ENCODE data around the gene NSUN7. TPM values are rescaled to one million over a fixed set of nuclear protein-coding genes. Genes with fewer than 3 reads are reported as not detected.

The NSUN7 gene
- total RNA-seq, 1 experiment from 2014 or later = 1.1 TPM

DNA sequence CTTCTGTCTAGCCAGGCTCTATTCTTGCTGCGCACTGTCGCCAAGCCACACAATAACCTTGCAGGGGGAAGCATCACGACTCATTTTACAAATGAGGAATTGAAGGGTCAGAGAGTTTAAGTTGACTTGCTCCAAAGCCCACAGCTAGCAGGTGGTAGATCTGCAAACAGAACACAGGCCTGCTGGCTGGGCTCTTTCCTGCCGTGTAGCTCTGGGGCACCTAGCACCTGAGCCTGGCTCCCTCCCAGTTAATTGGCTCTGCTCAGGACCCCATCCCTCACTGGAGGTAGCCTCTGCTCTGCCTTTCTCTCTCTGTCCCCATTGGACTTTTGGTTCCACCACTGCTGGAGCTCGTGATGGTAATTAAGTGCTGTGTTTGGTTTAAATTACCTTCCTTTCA is 98.5 kb downstream of the NSUN7 start:
- BruUV-seq (replicated peaks) = TSS peak; percentile 47
- no peaks in the 10 kb centered on the region for H3K9me3 ChIP-seq (ENCODE audit: control insufficient read depth, insufficient read depth, low read depth, low read length)
- CTCF ChIA-PET = no interaction called here

DNA sequence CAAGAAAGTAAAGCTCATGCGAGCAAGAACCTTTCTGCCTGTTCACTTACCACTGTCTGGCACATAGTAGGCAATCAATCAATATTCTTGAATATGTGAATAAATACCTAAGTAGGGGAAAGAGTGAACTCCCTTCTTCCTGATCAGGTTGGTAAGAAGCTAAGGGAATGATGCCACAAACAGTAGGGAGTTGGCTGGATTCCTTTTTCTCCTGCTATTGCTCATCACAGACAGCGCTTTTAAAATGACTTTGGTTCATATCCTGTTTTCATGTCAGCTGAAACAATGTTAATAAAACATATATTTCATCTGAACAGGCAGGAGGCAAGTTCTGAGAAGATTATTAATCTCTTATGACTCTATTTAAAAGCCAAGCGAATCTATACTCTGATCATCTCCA is 99.2 kb downstream of the NSUN7 start:
- in situ Hi-C loops (cut with HindIII; ENCODE audit: low pct_unique_long_range_greater_than_20kb, low sequenced_read_pairs) (no loop called here), intact Hi-C loops (cut with micrococcal nuclease; ENCODE audit: unreplicated experiment) (no loop called here)
- no peaks in the 10 kb centered on the region for H3K36me3 ChIP-seq (ENCODE audit: control insufficient read depth, insufficient read depth, low read length)
- no TSS peak for BruUV-seq (replicated peaks)
- H3K27ac ChIP-seq (ENCODE audit: low read length) = no peak overlapping the region
- H3K27me3 ChIP-seq (ENCODE audit: control insufficient read depth, insufficient read depth, low read length) = no peaks in the 10 kb centered on the region
- TF ChIP-seq, protein P1, sequence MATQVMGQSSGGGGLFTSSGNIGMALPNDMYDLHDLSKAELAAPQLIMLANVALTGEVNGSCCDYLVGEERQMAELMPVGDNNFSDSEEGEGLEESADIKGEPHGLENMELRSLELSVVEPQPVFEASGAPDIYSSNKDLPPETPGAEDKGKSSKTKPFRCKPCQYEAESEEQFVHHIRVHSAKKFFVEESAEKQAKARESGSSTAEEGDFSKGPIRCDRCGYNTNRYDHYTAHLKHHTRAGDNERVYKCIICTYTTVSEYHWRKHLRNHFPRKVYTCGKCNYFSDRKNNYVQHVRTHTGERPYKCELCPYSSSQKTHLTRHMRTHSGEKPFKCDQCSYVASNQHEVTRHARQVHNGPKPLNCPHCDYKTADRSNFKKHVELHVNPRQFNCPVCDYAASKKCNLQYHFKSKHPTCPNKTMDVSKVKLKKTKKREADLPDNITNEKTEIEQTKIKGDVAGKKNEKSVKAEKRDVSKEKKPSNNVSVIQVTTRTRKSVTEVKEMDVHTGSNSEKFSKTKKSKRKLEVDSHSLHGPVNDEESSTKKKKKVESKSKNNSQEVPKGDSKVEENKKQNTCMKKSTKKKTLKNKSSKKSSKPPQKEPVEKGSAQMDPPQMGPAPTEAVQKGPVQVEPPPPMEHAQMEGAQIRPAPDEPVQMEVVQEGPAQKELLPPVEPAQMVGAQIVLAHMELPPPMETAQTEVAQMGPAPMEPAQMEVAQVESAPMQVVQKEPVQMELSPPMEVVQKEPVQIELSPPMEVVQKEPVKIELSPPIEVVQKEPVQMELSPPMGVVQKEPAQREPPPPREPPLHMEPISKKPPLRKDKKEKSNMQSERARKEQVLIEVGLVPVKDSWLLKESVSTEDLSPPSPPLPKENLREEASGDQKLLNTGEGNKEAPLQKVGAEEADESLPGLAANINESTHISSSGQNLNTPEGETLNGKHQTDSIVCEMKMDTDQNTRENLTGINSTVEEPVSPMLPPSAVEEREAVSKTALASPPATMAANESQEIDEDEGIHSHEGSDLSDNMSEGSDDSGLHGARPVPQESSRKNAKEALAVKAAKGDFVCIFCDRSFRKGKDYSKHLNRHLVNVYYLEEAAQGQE (IDR thresholded peaks at IDR 0.05; ENCODE audit: insufficient read depth in 1 of 2, low read depth in 2 of 2, low read length in 1 of 2) = no peak
- TF ChIP-seq SIN3A (IDR thresholded peaks at IDR 0.05; ENCODE audit: borderline replicate concordance, insufficient read depth, low read depth, low read length) (no peak), POLR2AphosphoS5 (IDR thresholded peaks at IDR 0.05; ENCODE audit: low read depth, low read length) (no peak), TCF7L2 (IDR thresholded peaks at IDR 0.05; ENCODE audit: low read depth, low read length) (no peak)
- TF ChIP-seq, protein P2, sequence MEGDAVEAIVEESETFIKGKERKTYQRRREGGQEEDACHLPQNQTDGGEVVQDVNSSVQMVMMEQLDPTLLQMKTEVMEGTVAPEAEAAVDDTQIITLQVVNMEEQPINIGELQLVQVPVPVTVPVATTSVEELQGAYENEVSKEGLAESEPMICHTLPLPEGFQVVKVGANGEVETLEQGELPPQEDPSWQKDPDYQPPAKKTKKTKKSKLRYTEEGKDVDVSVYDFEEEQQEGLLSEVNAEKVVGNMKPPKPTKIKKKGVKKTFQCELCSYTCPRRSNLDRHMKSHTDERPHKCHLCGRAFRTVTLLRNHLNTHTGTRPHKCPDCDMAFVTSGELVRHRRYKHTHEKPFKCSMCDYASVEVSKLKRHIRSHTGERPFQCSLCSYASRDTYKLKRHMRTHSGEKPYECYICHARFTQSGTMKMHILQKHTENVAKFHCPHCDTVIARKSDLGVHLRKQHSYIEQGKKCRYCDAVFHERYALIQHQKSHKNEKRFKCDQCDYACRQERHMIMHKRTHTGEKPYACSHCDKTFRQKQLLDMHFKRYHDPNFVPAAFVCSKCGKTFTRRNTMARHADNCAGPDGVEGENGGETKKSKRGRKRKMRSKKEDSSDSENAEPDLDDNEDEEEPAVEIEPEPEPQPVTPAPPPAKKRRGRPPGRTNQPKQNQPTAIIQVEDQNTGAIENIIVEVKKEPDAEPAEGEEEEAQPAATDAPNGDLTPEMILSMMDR (IDR thresholded peaks at IDR 0.05) = no peak
- CTCF ChIA-PET = no interaction called here
- no peak for ATAC-seq
- H3K4me1 ChIP-seq (ENCODE audit: control insufficient read depth, insufficient read depth, low read length) = no peaks in the 10 kb centered on the region
- H3K4me3 ChIP-seq (ENCODE audit: low read depth in 2 of 2, low read length in 2 of 2) = no peak overlapping the region
- no peak for DNase-seq (ENCODE audit: low read depth, low spot score)
- H3K9me3 ChIP-seq (ENCODE audit: control insufficient read depth, insufficient read depth, low read depth, low read length) = no peaks in the 10 kb centered on the region
- POLR2A ChIA-PET = no interaction called here

More for the DNA sequence above, 98.5 kb downstream of the NSUN7 start:
- POLR2A ChIA-PET = no interaction called here
- TF ChIP-seq TCF7L2 (IDR thresholded peaks at IDR 0.05; ENCODE audit: low read depth, low read length) (no peak), SIN3A (IDR thresholded peaks at IDR 0.05; ENCODE audit: borderline replicate concordance, insufficient read depth, low read depth, low read length) (no peak), POLR2AphosphoS5 (IDR thresholded peaks at IDR 0.05; ENCODE audit: low read depth, low read length) (no peak)
- TF ChIP-seq, protein P1 (IDR thresholded peaks at IDR 0.05; ENCODE audit: insufficient read depth in 1 of 2, low read depth in 2 of 2, low read length in 1 of 2) = no peak
- TF ChIP-seq, protein P2 (IDR thresholded peaks at IDR 0.05) = no peak
- ATAC-seq = no peak
- intact Hi-C loops (cut with micrococcal nuclease; ENCODE audit: unreplicated experiment) = no loop called here
- Histone ChIP-seq H3K36me3 (ENCODE audit: control insufficient read depth, insufficient read depth, low read length) (no peaks in the 10 kb centered on the region), H3K4me3 (ENCODE audit: low read depth in 2 of 2, low read length in 2 of 2) (no peak overlapping the region), H3K27ac (ENCODE audit: low read length) (no peak overlapping the region), H3K4me1 (ENCODE audit: control insufficient read depth, insufficient read depth, low read length) (no peaks in the 10 kb centered on the region), H3K27me3 (ENCODE audit: control insufficient read depth, insufficient read depth, low read length) (no peaks in the 10 kb centered on the region)
- no peak for DNase-seq (ENCODE audit: low read depth, low spot score)
- in situ Hi-C loops (cut with HindIII; ENCODE audit: low pct_unique_long_range_greater_than_20kb, low sequenced_read_pairs) = no loop called here

Data from Panc1 (cell line).